ENCODE data around the gene DNAJC27.

- TF ChIP-seq HMG20B (CRISPR knock-in tag; IDR thresholded peaks at IDR 0.05) (no peak), CREB1 (IDR thresholded peaks at IDR 0.05) (no peak), CREB1 (CRISPR knock-in tag; IDR thresholded peaks at IDR 0.05) (no peak), RBM17 (IDR thresholded peaks at IDR 0.05; ENCODE audit: borderline replicate concordance, low read depth, low read length) (no peak), FOXK1 (CRISPR knock-in tag; IDR thresholded peaks at IDR 0.05; ENCODE audit: borderline replicate concordance) (no peak), HDGF (IDR thresholded peaks at IDR 0.05) (no peak), NFXL1 (CRISPR knock-in tag; IDR thresholded peaks at IDR 0.05) (no peak), RBM39 (optimal IDR thresholded peaks at IDR 0.05; ENCODE audit: low read depth, low read length) (no peak), ZBTB26 (CRISPR knock-in tag; IDR thresholded peaks at IDR 0.05) (no peak), MYC (IDR thresholded peaks at IDR 0.05; ENCODE audit: low read depth, low read length) (no peak), MYC (CRISPR knock-in tag; IDR thresholded peaks at IDR 0.05; ENCODE audit: borderline replicate concordance, low read depth) (no peak)
- TF ChIP-seq, protein P1, sequence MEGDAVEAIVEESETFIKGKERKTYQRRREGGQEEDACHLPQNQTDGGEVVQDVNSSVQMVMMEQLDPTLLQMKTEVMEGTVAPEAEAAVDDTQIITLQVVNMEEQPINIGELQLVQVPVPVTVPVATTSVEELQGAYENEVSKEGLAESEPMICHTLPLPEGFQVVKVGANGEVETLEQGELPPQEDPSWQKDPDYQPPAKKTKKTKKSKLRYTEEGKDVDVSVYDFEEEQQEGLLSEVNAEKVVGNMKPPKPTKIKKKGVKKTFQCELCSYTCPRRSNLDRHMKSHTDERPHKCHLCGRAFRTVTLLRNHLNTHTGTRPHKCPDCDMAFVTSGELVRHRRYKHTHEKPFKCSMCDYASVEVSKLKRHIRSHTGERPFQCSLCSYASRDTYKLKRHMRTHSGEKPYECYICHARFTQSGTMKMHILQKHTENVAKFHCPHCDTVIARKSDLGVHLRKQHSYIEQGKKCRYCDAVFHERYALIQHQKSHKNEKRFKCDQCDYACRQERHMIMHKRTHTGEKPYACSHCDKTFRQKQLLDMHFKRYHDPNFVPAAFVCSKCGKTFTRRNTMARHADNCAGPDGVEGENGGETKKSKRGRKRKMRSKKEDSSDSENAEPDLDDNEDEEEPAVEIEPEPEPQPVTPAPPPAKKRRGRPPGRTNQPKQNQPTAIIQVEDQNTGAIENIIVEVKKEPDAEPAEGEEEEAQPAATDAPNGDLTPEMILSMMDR (IDR thresholded peaks at IDR 0.05 in 2 of 3, conservative IDR thresholded peaks at IDR 0.05 in 1 of 3; ENCODE audit: insufficient read depth in 2 of 3, low read depth in 1 of 3, low read length in 3 of 3) = no peak
Observed at GRCh38 chr2:24970483-24971285, 1.1 kb downstream of the DNAJC27 start.

Data from K562 (cell line).